PC-3 (cell line): Measurements from ENCODE around the gene SMARCA4. TPM values are rescaled to one million over a fixed set of nuclear protein-coding genes. Genes with fewer than 3 reads are reported as not detected.

Source experiments
- ATAC-seq: fragments of 200-7000 bp; cut with Tn5 transposase; 2 replicates; pipeline ENCODE4 v1.9.1; 2020; ENCODE audit warnings: mild to moderate bottlenecking, moderate library complexity
- BruUV-seq: library from RNA; stranded (reverse); fragments of 400-500 nt; replicated peaks from 2 replicates; lab custom pipeline; 2021; lab: Mats Ljungman, UMichigan
- CTCF ChIA-PET: fragments of 300-600 bp; sonication (Branson Sonifier 250); formaldehyde crosslinking; loops from one replicate; lab custom pipeline; 2022; ENCODE audit warnings: antibody characterized with exemption; lab: Charles Lee
- POLR2A ChIA-PET: fragments of 300-600 bp; sonication (Branson Sonifier 250); formaldehyde crosslinking; loops from one replicate; lab custom pipeline; 2022; ENCODE audit warnings: antibody characterized with exemption; ENCODE audit not compliant: unreplicated experiment; lab: Charles Lee
- DNase-seq: peaks from one replicate; pipeline ENCODE4 v3.0.0-alpha.2; 2015
- H2AFZ ChIP-seq: fragments of 300-600 bp; sonication (generic); 2 replicates; pipeline ENCODE4 v1.6.0; 2016; ENCODE audit warnings: antibody characterized with exemption, low read length
- H3F3A ChIP-seq: fragments of 300-600 bp; sonication (generic); one replicate; pipeline ENCODE4 v1.6.0; 2017; ENCODE audit warnings: antibody characterized with exemption, low read length, control low read depth, mild to moderate bottlenecking; ENCODE audit not compliant: unreplicated experiment
- H3K27ac ChIP-seq: fragments of 300-600 bp; sonication (generic); 2 replicates; pipeline ENCODE4 v1.5.1; 2016; ENCODE audit warnings: mild to moderate bottlenecking, low read length
- H3K27me3 ChIP-seq: fragments of 300-600 bp; sonication (generic); 2 replicates; pipeline ENCODE4 v1.6.1; 2016; ENCODE audit warnings: low read length, mixed read lengths
- H3K36me3 ChIP-seq: fragments of 300-600 bp; sonication (generic); 2 replicates; pipeline ENCODE4 v1.6.1; 2016; ENCODE audit warnings: low read depth, mixed run types, low read length, mixed read lengths
- H3K4me1 ChIP-seq: fragments of 300-600 bp; sonication (generic); 2 replicates; pipeline ENCODE4 v1.5.1; 2016; ENCODE audit warnings: low read length; ENCODE audit not compliant: insufficient read depth
- H3K4me2 ChIP-seq: fragments of 300-600 bp; sonication (generic); 2 replicates; pipeline ENCODE4 v1.6.0; 2016; ENCODE audit warnings: low read length
- H3K4me3 ChIP-seq: fragments of 300-600 bp; sonication (generic); 2 replicates; pipeline ENCODE4 v1.5.1; 2016; ENCODE audit warnings: mild to moderate bottlenecking, low read length, mixed read lengths
- H3K79me2 ChIP-seq: fragments of 300-600 bp; sonication (generic); 2 replicates; pipeline ENCODE4 v1.6.1; 2017; ENCODE audit warnings: low read length, mixed read lengths
- H3K9ac ChIP-seq: fragments of 300-600 bp; sonication (generic); 2 replicates; pipeline ENCODE4 v1.6.0; 2016; ENCODE audit warnings: mild to moderate bottlenecking, low read length
- H3K9me2 ChIP-seq: fragments of 300-600 bp; sonication (generic); replicated peaks from 2 replicates; pipeline ENCODE4 v1.6.1; 2016; ENCODE audit warnings: mixed run types, low read length, mixed read lengths
- H3K9me3 ChIP-seq: fragments of 300-600 bp; sonication (generic); 2 replicates; pipeline ENCODE4 v1.6.1; 2016; ENCODE audit warnings: low read length, mixed read lengths
- H4K20me1 ChIP-seq: fragments of 300-600 bp; sonication (generic); 2 replicates; pipeline ENCODE4 v1.6.1; 2016; ENCODE audit warnings: low read length, mixed read lengths
- CTCF ChIP-seq: fragments of 300-600 bp; sonication (generic); conservative IDR thresholded peaks from 2 replicates; pipeline ENCODE4 v1.5.1; 2017; ENCODE audit warnings: antibody characterized with exemption, low read depth, mild to moderate bottlenecking, low read length
- EZH2 ChIP-seq: fragments of 300-600 bp; sonication (generic); IDR thresholded peaks from one replicate; pipeline ENCODE4 v1.6.1; 2017; ENCODE audit warnings: antibody characterized with exemption, mild to moderate bottlenecking, low read length; ENCODE audit not compliant: unreplicated experiment
- EZH2phosphoT487 ChIP-seq: fragments of 300-600 bp; sonication (generic); IDR thresholded peaks from 2 replicates; pipeline ENCODE4 v1.6.1; 2018; ENCODE audit warnings: mild to moderate bottlenecking, antibody characterized with exemption, low read length, borderline replicate concordance
- intact Hi-C: fragments of 100-400 bp; cut with micrococcal nuclease; formaldehyde crosslinking; loops from 2 replicates; pipeline ENCODE4 v1.9.0; 2023
- total RNA-seq: library from RNA; depleted of rRNA; stranded (reverse); fragments of >200 nt; gene quantifications from 2 replicates; pipeline ENCODE4 v1.2.3, GENCODE V29; 2014

SMARCA4 gene
- total RNA-seq, 1 experiment from 2014 or later: 197 TPM

DNA sequence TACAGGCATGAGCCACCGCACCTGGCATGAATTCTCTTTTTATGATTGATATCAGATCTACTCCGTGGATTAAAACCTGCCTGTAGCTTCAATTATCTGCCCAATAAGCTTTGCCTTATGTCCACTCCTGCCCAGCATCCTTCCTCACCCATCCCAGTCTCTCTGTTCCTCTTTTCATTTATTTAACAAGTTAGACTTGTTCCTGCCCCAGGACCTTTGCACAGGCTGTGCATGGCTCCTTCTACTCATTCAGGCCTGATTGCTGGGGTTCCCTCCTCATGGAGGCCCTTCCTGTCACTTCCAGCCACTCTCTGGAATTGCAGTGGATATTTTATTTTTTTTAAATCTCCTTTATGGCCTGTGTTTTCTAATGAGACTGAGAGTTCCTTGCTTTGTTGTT lies 27.6 kb downstream of the SMARCA4 start:
- Histone ChIP-seq H3K27ac (no peak overlapping the region), H3K4me3 (no peak overlapping the region), H3K4me2 (no peak overlapping the region), H3K27me3 (no peaks in the 10 kb centered on the region), H3K79me2 (peaks cover 21% of the 10 kb centered on the region), H2AFZ (no peak overlapping the region), H3K4me1 (no peaks in the 10 kb centered on the region), H3K36me3 (peaks cover 48% of the 10 kb centered on the region), H3F3A (no peaks in the 10 kb centered on the region), H3K9me2 (no peaks in the 10 kb centered on the region), H3K9ac (no peak overlapping the region), H3K9me3 (no peaks in the 10 kb centered on the region), H4K20me1 (0 out of 2 replicates have a peak, but pooled peaks cover 3% of the 10 kb centered on the region)
- POLR2A ChIA-PET: no interaction called here
- no TSS peak for BruUV-seq
- intact Hi-C loops: no loop called here
- CTCF ChIA-PET: interaction anchor here (0.6 kb wide), 1 partner anchor 47 kb away, joined by 3 read pairs; no protein-coding TSS in a partner anchor
- TF ChIP-seq EZH2phosphoT487 (no peak), CTCF (no peak), EZH2 (no peak)
- ATAC-seq (no peak), DNase-seq (no peak)

GRCh38 chr19:10988921-10989320 lies 28.1 kb downstream of the SMARCA4 start:
- H3K27me3 ChIP-seq: no peaks in the 10 kb centered on the region
- H3K9me3 ChIP-seq: no peaks in the 10 kb centered on the region
- H3K79me2 ChIP-seq: peaks cover 16% of the 10 kb centered on the region
- POLR2A ChIA-PET: no interaction called here
- DNase-seq (no peak), ATAC-seq (no peak)
- TF ChIP-seq EZH2phosphoT487 (no peak), CTCF (no peak), EZH2 (no peak)
- H3K36me3 ChIP-seq: peaks cover 48% of the 10 kb centered on the region
- H3K4me1 ChIP-seq: no peaks in the 10 kb centered on the region
- H2AFZ ChIP-seq: no peak overlapping the region
- no peaks in the 10 kb centered on the region for H3K9me2 ChIP-seq
- no peak overlapping the region for H3K27ac ChIP-seq
- no peaks in the 10 kb centered on the region for H3F3A ChIP-seq
- no peak overlapping the region for H3K9ac ChIP-seq
- intact Hi-C loops: no loop called here
- 0 out of 2 replicates have a peak, but pooled peaks cover 2% of the 10 kb centered on the region for H4K20me1 ChIP-seq
- H3K4me2 ChIP-seq: no peak overlapping the region
- H3K4me3 ChIP-seq: no peak overlapping the region
- CTCF ChIA-PET: no interaction called here
- no TSS peak for BruUV-seq

- no peak for TF ChIP-seq EZH2
- TF ChIP-seq EZH2phosphoT487: no peak
- TF ChIP-seq CTCF: no peak
- Histone ChIP-seq H3K27me3 (no peaks in the 10 kb centered on the region), H4K20me1 (no peaks in the 10 kb centered on the region), H3K4me2 (no peak overlapping the region), H3K27ac (no peak overlapping the region), H3K4me1 (no peaks in the 10 kb centered on the region), H3K4me3 (no peak overlapping the region), H2AFZ (no peak overlapping the region), H3K9me3 (no peaks in the 10 kb centered on the region), H3K79me2 (no peaks in the 10 kb centered on the region), H3K36me3 (peaks cover 57% of the 10 kb centered on the region), H3K9ac (no peak overlapping the region), H3K9me2 (no peaks in the 10 kb centered on the region), H3F3A (no peaks in the 10 kb centered on the region)
- CTCF ChIA-PET: no interaction called here
- intact Hi-C loops: no loop called here
- POLR2A ChIA-PET: no interaction called here
- DNase-seq (no peak), ATAC-seq (no peak)
- BruUV-seq: no TSS peak
These were observed 30.2 kb downstream of the SMARCA4 start for GRCh38 chr19:10991076-10991475.
